ENCODE data around the gene ZDHHC9. TPM values are rescaled to one million over a fixed set of nuclear protein-coding genes. Genes with fewer than 3 reads are reported as not detected.
A peak's percentile ranks its signal among the peaks of the same experiment; 100 is the strongest.

ZDHHC9 gene
- total RNA-seq (2012; rRNA removed) (14.2 and 17.7 TPM in 2 replicates), polyA plus RNA-seq (2012; rRNA removed) (25.9 and 28.4 TPM in 2 replicates), Bru-seq, nascent RNA (percentile 61 among the genes with signal in this experiment), BruChase-seq, experiment 1, labeled RNA remaining after a 6-hour chase (percentile 66 among the genes with signal in this experiment), BruChase-seq, experiment 2, labeled RNA remaining after a 2-hour chase (percentile 61 among the genes with signal in this experiment)
- 12.0 and 13.1 TPM in 2 replicates for polyA plus RNA-seq (2012; cell fraction: cytosol; rRNA removed)
- polyA plus RNA-seq (2012; cell fraction: nucleus; rRNA removed; ENCODE audit: low replicate concordance), result 10.4 and 23.2 TPM in 2 replicates
- long read RNA-seq, full-length matches to known transcripts, result 22 of 33 reads
- long read RNA-seq, partial matches to known transcripts, result 4 of 33 reads
- long read RNA-seq, other reads (novel, unspliced or antisense), result 7 of 33 reads

DNA sequence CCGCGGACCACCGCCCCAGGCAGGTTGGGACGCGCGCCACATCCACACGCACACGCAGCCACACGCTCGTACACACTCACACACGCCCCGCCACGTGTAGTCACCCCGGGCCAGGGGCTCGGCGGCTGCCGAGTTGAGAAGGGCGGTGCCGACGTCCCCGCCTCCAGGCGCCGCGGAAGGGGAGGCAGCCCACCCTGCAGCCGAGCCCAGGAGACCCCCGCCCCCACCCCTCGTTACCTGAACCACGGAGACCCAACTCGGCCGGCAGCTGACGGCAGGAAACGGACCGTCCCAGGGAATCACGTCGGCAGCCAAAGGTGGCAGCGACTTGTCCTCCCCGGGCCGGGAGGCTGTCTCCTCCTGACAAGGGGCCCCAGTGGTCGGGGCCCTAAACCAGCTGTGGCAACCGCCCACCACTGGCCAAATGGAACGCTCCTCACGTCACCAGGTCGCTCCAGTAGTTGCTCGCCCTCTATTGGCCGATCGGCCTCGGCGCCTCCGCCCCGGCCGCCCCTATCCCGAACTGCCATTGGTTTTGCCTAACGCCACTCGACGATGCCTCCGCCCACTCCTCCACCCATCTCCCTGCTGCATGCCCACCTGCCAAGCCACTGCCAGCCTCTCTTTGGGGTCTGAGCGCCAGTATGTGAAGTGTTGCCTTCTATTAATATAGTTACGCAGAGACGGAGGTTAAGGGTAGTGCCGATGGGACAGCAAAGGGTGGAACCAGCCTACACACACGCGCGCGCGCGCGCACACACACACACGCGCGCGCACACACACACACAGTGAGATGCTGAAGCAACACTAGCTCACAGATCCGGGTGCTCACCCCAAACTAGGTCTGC is at the start of gene ZDHHC9:
Gene ZDHHC9, minus strand, starts transcription at position 428 of the 848 bp plus-strand sequence. CDS start 1,941 bp downstream, outside the sequence.
- CTCF ChIA-PET, result no interaction called here
- Histone ChIP-seq H3K4me2 (ENCODE audit: low read depth, low read length) (peak within 1 kb of the TSS; percentile 62), H3K23ac (ENCODE audit: low read depth, low read length) (peak within 1 kb of the TSS; percentile 17), H3K4me3 (ENCODE audit: insufficient read depth, low read depth, low read length) (peak within 1 kb of the TSS; percentile 70), H3K56ac (ENCODE audit: extremely low read depth, insufficient read depth, low read length) (peak within 1 kb of the TSS; percentile 32; the same call in 1 of the 2 replicates), H4K8ac (ENCODE audit: low read depth in 2 of 2, low read length in 2 of 2) (peak within 1 kb of the TSS; percentile 36 to 66; a peak in 1 of 4 replicates), H2BK15ac (ENCODE audit: low read depth, low read length) (no peak within 1 kb of the TSS), H3K14ac (replicated peaks; ENCODE audit: low read depth, low read length) (peak within 1 kb of the TSS; percentile 28; the same call in 1 of the 2 replicates), H2AK5ac (ENCODE audit: low read depth, low read length) (0 out of 2 replicates have a peak within 1 kb of the TSS, but pooled peaks have one; percentile 3), H3K18ac (ENCODE audit: low read depth, low read length) (no peak within 1 kb of the TSS), H2BK20ac (ENCODE audit: low read depth, low read length) (no peak within 1 kb of the TSS), H3K4ac (ENCODE audit: low read depth, low read length) (peak within 1 kb of the TSS; percentile 67), H3K27ac (ENCODE audit: insufficient read depth, low read length) (peak within 1 kb of the TSS; percentile 45), H3K36me3 (ENCODE audit: control insufficient read depth, insufficient read depth, low read length) (peaks cover 5% of the 10 kb centered on the region), H2BK120ac (ENCODE audit: low read depth, low read length) (no peak within 1 kb of the TSS), H4K20me1 (ENCODE audit: insufficient read depth, low read length) (no peaks in the 10 kb centered on the region; the same call in none of the 2 replicates), H3K9me1 (ENCODE audit: insufficient read depth, low read length) (no peaks in the 10 kb centered on the region), H2AFZ (replicated peaks; ENCODE audit: low read length, poor library complexity) (peak within 1 kb of the TSS; percentile 90), H3K4me1 (ENCODE audit: control insufficient read depth, insufficient read depth, low read length) (no peaks in the 10 kb centered on the region), H3K27me3 (ENCODE audit: control insufficient read depth, insufficient read depth, low read length) (peaks cover 8% of the 10 kb centered on the region), H2BK5ac (ENCODE audit: low read depth, low read length, poor library complexity, severe bottlenecking) (peak within 1 kb of the TSS; percentile 10), H3K79me1 (ENCODE audit: low read depth in 1 of 2, low read length in 2 of 2) (peaks cover 5 to 31% of the 10 kb centered on the region in 2 experiments; a peak in 3 of 4 replicates), H4K91ac (ENCODE audit: insufficient read depth, low read depth, low read length) (peak within 1 kb of the TSS; percentile 21; the same call in 1 of the 2 replicates), H3K9ac (ENCODE audit: low read depth, low read length) (peak within 1 kb of the TSS; percentile 56), H2AK9ac (replicated peaks; ENCODE audit: low read depth, low read length, poor library complexity) (peak within 1 kb of the TSS; percentile 86), H3K9me3 (ENCODE audit: control insufficient read depth, insufficient read depth, low read length) (no peaks in the 10 kb centered on the region), H4K5ac (ENCODE audit: low read depth, low read length) (no peak within 1 kb of the TSS)
- BruUV-seq (replicated peaks), result no TSS peak
- dilution Hi-C loops (cut with HindIII; ENCODE audit: low sequenced_read_pairs, unreplicated experiment), result no loop called here
- in situ Hi-C loops (cut with MboI; ENCODE audit: low sequenced_read_pairs), result no loop called here
- TF ChIP-seq RCOR1 (IDR thresholded peaks at IDR 0.05; ENCODE audit: insufficient replicate concordance, low read length) (no peak), FOS (IDR thresholded peaks at IDR 0.05; ENCODE audit: low read depth, low read length) (no peak), CEBPB (IDR thresholded peaks at IDR 0.05; ENCODE audit: low read depth, low read length) (0 out of 2 replicates have a peak, but pooled peaks have one; percentile 2), MXI1 (IDR thresholded peaks at IDR 0.05; ENCODE audit: borderline replicate concordance, low read depth, low read length) (peak; percentile 63; the same call in 1 of the 2 replicates), MAFK (IDR thresholded peaks at IDR 0.05; ENCODE audit: low read depth, low read length) (no peak), POLR2A (IDR thresholded peaks at IDR 0.05; ENCODE audit: low read depth, low read length) (0 out of 2 replicates have a peak, but pooled peaks have one; percentile 66), CHD1 (IDR thresholded peaks at IDR 0.05; ENCODE audit: low read depth, low read length) (no peak), RAD21 (IDR thresholded peaks at IDR 0.05; ENCODE audit: low read length) (no peak), RFX5 (IDR thresholded peaks at IDR 0.05; ENCODE audit: low read depth, low read length) (no peak)
- POLR2A ChIA-PET (ENCODE audit: unreplicated experiment), result no interaction called here
- WGBS, 2 experiments (ENCODE audit: extremely low coverage in 2 of 2, insufficient read length in 1 of 2), result 54% methylated on average over 36 of the region's 72 CpGs; no CpG with 5 or more reads in 1 of the 2 experiments
- DNase-seq, result peak; percentile 85
- peak; percentile 98 for ATAC-seq (ENCODE audit: low read depth)
- intact Hi-C loops (cut with micrococcal nuclease), result no loop called here

Data from IMR-90 (cell line).